AG04450 (cell line): Measurements from ENCODE around the gene GRID1. TPM values are rescaled to one million over a fixed set of nuclear protein-coding genes. Genes with fewer than 3 reads are reported as not detected.

Experiments used
- CTCF ChIA-PET: fragments of 300-600, 350-600 bp; formaldehyde crosslinking; extraction: SDS; loops from one replicate; lab custom pipeline; 2022; ENCODE audit warnings: antibody characterized with exemption, inconsistent platforms; lab: Charles Lee
- POLR2A ChIA-PET: fragments of 350-600 bp; formaldehyde crosslinking; extraction: SDS; loops from one replicate; lab custom pipeline; 2021; ENCODE audit warnings: antibody characterized with exemption, inconsistent platforms; lab: Yijun Ruan, JAX
- DNase-seq: peaks from one replicate; pipeline ENCODE4 v3.0.0-alpha.2; 2011; ENCODE audit warnings: low read depth, low spot score
- H3K27ac ChIP-seq: one replicate; pipeline ENCODE4 v1.5.1; 2012; ENCODE audit warnings: low read depth, low read length, control low read depth
- H3K27me3 ChIP-seq: one replicate; pipeline ENCODE4 v1.6.0; 2012; ENCODE audit warnings: low read length; ENCODE audit not compliant: control insufficient read depth, insufficient read depth
- H3K4me3 ChIP-seq: 2 replicates; pipeline ENCODE4 v1.5.1; 2011; ENCODE audit warnings: mild to moderate bottlenecking, low read depth, low read length, control low read depth
- H3K9me3 ChIP-seq: 2 replicates; pipeline ENCODE4 v1.5.1; 2012; ENCODE audit warnings: low read length; ENCODE audit not compliant: control insufficient read depth, insufficient read depth
- polyA plus RNA-seq: library from polyadenylated mRNA; depleted of rRNA; stranded (reverse); fragments of >200 nt; gene quantifications from 2 replicates; pipeline ENCODE4 v1.2.3, GENCODE V29; 2011
- TF ChIP-seq, protein P1 (sequence below): IDR thresholded peaks from 2 replicates; pipeline ENCODE4 v1.5.1; 2011; ENCODE audit warnings: low read depth, low read length, control low read depth, inconsistent platforms

The GRID1 gene
- polyA plus RNA-seq, 1 experiment: not detected

GRCh38 chr10:86210416-86210815 lies 156.2 kb downstream of the GRID1 start:
- no peak overlapping the region for H3K4me3 ChIP-seq
- CTCF ChIA-PET: no interaction called here
- no peak for DNase-seq
- TF ChIP-seq, protein P1, sequence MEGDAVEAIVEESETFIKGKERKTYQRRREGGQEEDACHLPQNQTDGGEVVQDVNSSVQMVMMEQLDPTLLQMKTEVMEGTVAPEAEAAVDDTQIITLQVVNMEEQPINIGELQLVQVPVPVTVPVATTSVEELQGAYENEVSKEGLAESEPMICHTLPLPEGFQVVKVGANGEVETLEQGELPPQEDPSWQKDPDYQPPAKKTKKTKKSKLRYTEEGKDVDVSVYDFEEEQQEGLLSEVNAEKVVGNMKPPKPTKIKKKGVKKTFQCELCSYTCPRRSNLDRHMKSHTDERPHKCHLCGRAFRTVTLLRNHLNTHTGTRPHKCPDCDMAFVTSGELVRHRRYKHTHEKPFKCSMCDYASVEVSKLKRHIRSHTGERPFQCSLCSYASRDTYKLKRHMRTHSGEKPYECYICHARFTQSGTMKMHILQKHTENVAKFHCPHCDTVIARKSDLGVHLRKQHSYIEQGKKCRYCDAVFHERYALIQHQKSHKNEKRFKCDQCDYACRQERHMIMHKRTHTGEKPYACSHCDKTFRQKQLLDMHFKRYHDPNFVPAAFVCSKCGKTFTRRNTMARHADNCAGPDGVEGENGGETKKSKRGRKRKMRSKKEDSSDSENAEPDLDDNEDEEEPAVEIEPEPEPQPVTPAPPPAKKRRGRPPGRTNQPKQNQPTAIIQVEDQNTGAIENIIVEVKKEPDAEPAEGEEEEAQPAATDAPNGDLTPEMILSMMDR: no peak
- H3K27me3 ChIP-seq: no peaks in the 10 kb centered on the region
- H3K27ac ChIP-seq: no peak overlapping the region
- POLR2A ChIA-PET: no interaction called here
- H3K9me3 ChIP-seq: peaks cover 4% of the 10 kb centered on the region; the same call in 1 of the 2 replicates

DNA sequence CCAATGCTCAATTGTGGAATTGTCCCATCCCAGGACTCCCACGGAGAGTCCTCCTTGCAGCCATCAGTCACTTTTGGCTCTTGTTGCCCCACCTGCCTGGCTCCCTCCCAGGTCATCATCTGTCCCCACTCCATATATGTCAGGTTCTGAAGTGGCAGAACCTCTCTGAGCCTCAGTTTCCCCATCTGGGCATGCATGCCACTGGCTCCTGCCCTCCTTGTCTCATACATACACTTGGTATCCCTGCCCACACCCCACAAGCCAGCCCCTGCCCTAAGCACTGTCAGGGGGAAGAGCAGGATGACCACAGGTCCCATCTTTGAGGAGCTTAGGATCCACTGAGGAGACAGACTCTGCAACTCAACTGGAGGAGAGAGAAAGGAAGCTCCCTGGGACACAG lies 156.9 kb downstream of the GRID1 start:
- Histone ChIP-seq H3K27me3 (no peaks in the 10 kb centered on the region), H3K4me3 (no peak overlapping the region), H3K27ac (no peak overlapping the region), H3K9me3 (peaks cover 4% of the 10 kb centered on the region; the same call in 1 of the 2 replicates)
- ChIA-PET CTCF (no interaction called here), POLR2A (no interaction called here)
- DNase-seq: no peak
- TF ChIP-seq, protein P1: no peak

DNA sequence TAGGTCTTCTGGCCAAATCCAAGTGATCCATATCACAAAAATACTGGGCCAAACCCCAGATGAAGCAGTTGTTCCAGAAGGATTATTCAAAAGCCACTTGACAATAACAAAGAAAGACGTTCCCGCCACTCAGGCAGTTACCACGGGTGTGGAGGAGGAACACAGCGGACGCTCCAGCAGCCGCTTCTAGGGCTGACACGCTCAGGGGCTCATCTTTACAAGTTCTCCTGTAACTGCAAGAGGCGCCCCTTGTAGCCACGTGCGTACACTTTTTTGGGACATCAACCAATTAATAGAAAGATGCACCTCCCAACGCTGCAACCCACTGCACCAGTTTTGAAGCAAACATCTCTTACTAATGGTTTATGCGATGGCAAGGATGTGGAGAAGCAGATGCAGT lies 159.4 kb downstream of the GRID1 start:
- CTCF ChIA-PET: no interaction called here
- Histone ChIP-seq H3K4me3 (no peak overlapping the region), H3K27ac (no peak overlapping the region), H3K9me3 (peaks cover 4% of the 10 kb centered on the region; the same call in 1 of the 2 replicates), H3K27me3 (no peaks in the 10 kb centered on the region)
- POLR2A ChIA-PET: no interaction called here
- no peak for DNase-seq
- TF ChIP-seq, protein P1: no peak

GRCh38 chr10:86206240-86206579 lies 160.4 kb downstream of the GRID1 start:
- CTCF ChIA-PET: no interaction called here
- DNase-seq: no peak

DNA sequence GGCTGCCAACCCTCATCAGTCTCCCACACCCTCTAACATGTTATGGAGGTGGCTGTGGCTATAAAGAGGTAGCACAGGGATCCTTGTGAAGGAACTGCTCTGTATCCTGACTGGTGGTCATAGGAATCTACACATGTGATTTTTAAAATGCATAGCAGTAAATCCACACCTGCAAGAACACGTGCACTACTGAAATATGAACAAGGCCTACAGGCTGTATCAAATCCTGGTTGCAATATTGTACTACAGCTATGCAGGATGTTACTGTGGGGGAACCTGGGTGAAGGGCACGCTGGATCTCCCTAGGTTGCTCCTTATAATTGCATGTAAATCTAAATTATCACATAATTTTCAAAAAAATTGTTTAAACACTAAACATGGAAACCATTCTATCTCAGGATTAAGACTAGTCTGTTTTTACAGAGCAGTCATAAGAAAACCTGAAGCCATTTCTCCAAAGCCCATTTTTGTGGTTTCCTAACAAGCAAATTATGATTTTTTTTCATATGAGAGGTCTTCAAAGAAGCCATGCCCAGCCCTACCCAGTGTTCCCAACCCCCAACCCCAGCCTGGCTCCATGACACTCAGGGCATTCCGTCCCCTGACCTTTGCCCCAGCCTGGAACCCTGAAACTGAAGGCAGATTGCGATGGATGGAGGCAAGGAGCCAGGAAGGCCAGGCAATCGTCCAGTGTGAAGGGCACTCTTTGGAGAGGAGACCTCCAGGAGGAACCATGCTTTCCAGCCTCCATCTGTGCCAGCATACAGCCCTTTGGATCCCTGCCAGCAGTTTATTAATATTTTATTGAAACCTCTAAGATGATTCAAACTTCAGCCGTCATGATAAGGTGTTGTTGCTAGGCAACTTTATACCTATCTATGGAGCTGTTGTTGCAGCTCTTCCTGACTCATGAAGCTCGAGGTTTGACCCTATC lies 161.0 kb downstream of the GRID1 start:
- Histone ChIP-seq H3K4me3 (no peak overlapping the region), H3K9me3 (peaks cover 4% of the 10 kb centered on the region; the same call in 1 of the 2 replicates), H3K27me3 (no peaks in the 10 kb centered on the region), H3K27ac (no peak overlapping the region)
- DNase-seq: no peak
- TF ChIP-seq, protein P1: no peak
- CTCF ChIA-PET: no interaction called here
- POLR2A ChIA-PET: no interaction called here

More at GRCh38 chr10:86206240-86206579, 160.4 kb downstream of the GRID1 start:
- Histone ChIP-seq H3K27ac (no peak overlapping the region), H3K9me3 (peaks cover 4% of the 10 kb centered on the region; the same call in 1 of the 2 replicates), H3K4me3 (no peak overlapping the region), H3K27me3 (no peaks in the 10 kb centered on the region)
- TF ChIP-seq, protein P1: no peak
- POLR2A ChIA-PET: no interaction called here
